ENCODE results near the gene TMEM271.

TMEM271 gene

DNA sequence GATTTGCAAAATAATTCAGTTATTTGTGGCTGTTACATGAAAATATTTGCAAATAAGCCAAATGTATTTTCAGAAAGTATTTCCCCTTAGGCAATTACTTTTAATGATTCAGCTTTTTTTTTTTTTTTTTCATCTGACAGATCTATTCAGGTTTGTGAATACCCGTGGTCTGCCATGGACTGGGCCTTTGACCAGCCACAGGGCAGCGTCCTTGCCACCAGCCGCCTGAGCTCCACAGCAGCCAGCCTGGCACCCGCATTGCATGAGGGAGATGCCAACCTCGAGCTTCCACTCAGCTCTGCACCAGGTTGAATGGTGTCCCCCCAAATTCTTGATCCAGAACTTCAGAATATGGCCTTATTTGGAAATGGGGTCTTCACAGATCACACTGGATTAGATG lies 14.7 kb downstream of the TMEM271 start:
- Histone ChIP-seq H3K9ac (ENCODE audit: low read length) (no peak overlapping the region), H3K36me3 (ENCODE audit: control insufficient read depth in 1 of 2, insufficient read depth in 2 of 2, low read depth in 1 of 2, low read length in 2 of 2) (no peaks in the 10 kb centered on the region), H3K4ac (ENCODE audit: low read depth in 1 of 2, low read length in 2 of 2) (no peak overlapping the region), H2BK5ac (ENCODE audit: low read depth, low read length, poor library complexity, severe bottlenecking) (no peak overlapping the region), H3K27me3 (ENCODE audit: control insufficient read depth in 1 of 2, insufficient read depth in 1 of 2, low read length in 2 of 2) (peaks cover 0 to 7% of the 10 kb centered on the region in 2 experiments), H3K4me3 (ENCODE audit: insufficient read depth in 1 of 2, low read depth in 1 of 2, low read length in 2 of 2) (no peak overlapping the region), H3K4me1 (ENCODE audit: control insufficient read depth, insufficient read depth, low read depth, low read length) (peaks cover 2% of the 10 kb centered on the region), H3K23ac (ENCODE audit: low read length in 2 of 2) (no peak overlapping the region), H4K91ac (ENCODE audit: low read length) (no peak overlapping the region), H2BK15ac (ENCODE audit: low read depth, poor library complexity, severe bottlenecking) (no peak overlapping the region), H2BK120ac (ENCODE audit: low read depth, low read length) (no peak overlapping the region), H3K18ac (ENCODE audit: low read depth in 1 of 2, low read length in 2 of 2) (no peak overlapping the region), H4K8ac (ENCODE audit: low read length) (no peak overlapping the region), H3K9me3 (ENCODE audit: control insufficient read depth, low read length) (no peaks in the 10 kb centered on the region), H2AFZ (ENCODE audit: low read depth, low read length) (no peak overlapping the region), H3K79me1 (replicated peaks; ENCODE audit: low read length, poor library complexity, severe bottlenecking) (no peaks in the 10 kb centered on the region), H2AK5ac (ENCODE audit: low read length, severe bottlenecking) (no peak overlapping the region), H3K27ac (ENCODE audit: low read length, poor library complexity, severe bottlenecking) (no peak overlapping the region), H2BK12ac (ENCODE audit: low read length in 2 of 2) (no peak overlapping the region), H3K14ac (ENCODE audit: low read length in 2 of 2) (no peak overlapping the region), H3K4me2 (ENCODE audit: low read length, poor library complexity, severe bottlenecking) (no peak overlapping the region)
- 74% methylated on average over 5 of the region's 5 CpGs for WGBS
- no peak for DNase-seq

DNA sequence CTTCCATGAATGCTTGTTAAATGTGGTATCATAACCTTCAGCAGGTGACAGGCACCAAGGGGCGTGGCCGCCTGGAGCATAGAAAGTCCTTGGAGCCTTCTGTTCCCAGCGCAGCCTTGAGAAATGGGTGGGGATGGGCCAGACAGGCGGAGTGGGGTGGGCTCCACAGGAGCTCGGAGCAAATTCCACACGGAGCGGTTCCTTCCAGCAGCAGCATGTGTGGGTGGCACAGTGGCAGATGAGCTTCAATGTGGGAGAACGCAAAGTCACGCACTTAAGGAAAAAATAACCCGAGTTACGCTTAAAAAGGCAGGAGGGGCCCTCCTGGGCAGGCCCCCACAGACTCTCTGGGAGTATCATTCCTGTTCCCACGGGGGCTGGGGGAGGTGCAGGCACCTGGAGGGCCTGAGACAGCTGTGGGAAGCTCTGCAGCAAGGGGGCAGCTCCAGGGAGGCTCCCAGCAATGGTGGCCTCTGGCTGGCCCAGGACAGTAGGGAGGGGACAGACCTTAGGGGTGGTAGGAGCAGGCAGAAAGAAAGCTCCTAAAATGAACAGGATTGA lies 15.3 kb downstream of the TMEM271 start:
- 80% methylated on average over 12 of the region's 12 CpGs for WGBS
- no peak overlapping the region for H2BK12ac ChIP-seq (ENCODE audit: low read length in 2 of 2)
- peaks cover 0 to 7% of the 10 kb centered on the region in 2 experiments for H3K27me3 ChIP-seq (ENCODE audit: control insufficient read depth in 1 of 2, insufficient read depth in 1 of 2, low read length in 2 of 2)
- peaks cover 2% of the 10 kb centered on the region for H3K4me1 ChIP-seq (ENCODE audit: control insufficient read depth, insufficient read depth, low read depth, low read length)
- H4K8ac ChIP-seq (ENCODE audit: low read length) = no peak overlapping the region
- no peak overlapping the region for H3K4ac ChIP-seq (ENCODE audit: low read depth in 1 of 2, low read length in 2 of 2)
- no peak overlapping the region for H3K4me3 ChIP-seq (ENCODE audit: insufficient read depth in 1 of 2, low read depth in 1 of 2, low read length in 2 of 2)
- H3K4me2 ChIP-seq (ENCODE audit: low read length, poor library complexity, severe bottlenecking) = no peak overlapping the region
- H3K27ac ChIP-seq (ENCODE audit: low read length, poor library complexity, severe bottlenecking) = no peak overlapping the region
- H3K36me3 ChIP-seq (ENCODE audit: control insufficient read depth in 1 of 2, insufficient read depth in 2 of 2, low read depth in 1 of 2, low read length in 2 of 2) = no peaks in the 10 kb centered on the region
- H3K9ac ChIP-seq (ENCODE audit: low read length) = no peak overlapping the region
- no peaks in the 10 kb centered on the region for H3K79me1 ChIP-seq (replicated peaks; ENCODE audit: low read length, poor library complexity, severe bottlenecking)
- H3K14ac ChIP-seq (ENCODE audit: low read length in 2 of 2) = no peak overlapping the region
- no peak overlapping the region for H2AFZ ChIP-seq (ENCODE audit: low read depth, low read length)
- H2AK5ac ChIP-seq (ENCODE audit: low read length, severe bottlenecking) = no peak overlapping the region
- H4K91ac ChIP-seq (ENCODE audit: low read length) = no peak overlapping the region
- no peak overlapping the region for H2BK15ac ChIP-seq (ENCODE audit: low read depth, poor library complexity, severe bottlenecking)
- H3K23ac ChIP-seq (ENCODE audit: low read length in 2 of 2) = no peak overlapping the region
- H2BK120ac ChIP-seq (ENCODE audit: low read depth, low read length) = no peak overlapping the region
- no peak overlapping the region for H3K18ac ChIP-seq (ENCODE audit: low read depth in 1 of 2, low read length in 2 of 2)
- no peaks in the 10 kb centered on the region for H3K9me3 ChIP-seq (ENCODE audit: control insufficient read depth, low read length)
- DNase-seq = no peak
- H2BK5ac ChIP-seq (ENCODE audit: low read depth, low read length, poor library complexity, severe bottlenecking) = no peak overlapping the region

- H3K27me3 ChIP-seq (ENCODE audit: control insufficient read depth in 1 of 2, insufficient read depth in 1 of 2, low read length in 2 of 2) = peaks cover 0 to 7% of the 10 kb centered on the region in 2 experiments
- no peak overlapping the region for H3K23ac ChIP-seq (ENCODE audit: low read length in 2 of 2)
- H3K14ac ChIP-seq (ENCODE audit: low read length in 2 of 2) = no peak overlapping the region
- no peaks in the 10 kb centered on the region for H3K9me3 ChIP-seq (ENCODE audit: control insufficient read depth, low read length)
- H2AFZ ChIP-seq (ENCODE audit: low read depth, low read length) = no peak overlapping the region
- no peak overlapping the region for H2BK5ac ChIP-seq (ENCODE audit: low read depth, low read length, poor library complexity, severe bottlenecking)
- no peak overlapping the region for H3K27ac ChIP-seq (ENCODE audit: low read length, poor library complexity, severe bottlenecking)
- H2BK12ac ChIP-seq (ENCODE audit: low read length in 2 of 2) = no peak overlapping the region
- no peak overlapping the region for H4K91ac ChIP-seq (ENCODE audit: low read length)
- WGBS = 78% methylated on average over 8 of the region's 9 CpGs
- no peak overlapping the region for H4K8ac ChIP-seq (ENCODE audit: low read length)
- H2BK15ac ChIP-seq (ENCODE audit: low read depth, poor library complexity, severe bottlenecking) = no peak overlapping the region
- DNase-seq = no peak
- no peak overlapping the region for H3K9ac ChIP-seq (ENCODE audit: low read length)
- no peak overlapping the region for H2BK120ac ChIP-seq (ENCODE audit: low read depth, low read length)
- no peak overlapping the region for H3K4ac ChIP-seq (ENCODE audit: low read depth in 1 of 2, low read length in 2 of 2)
- no peak overlapping the region for H2AK5ac ChIP-seq (ENCODE audit: low read length, severe bottlenecking)
- no peaks in the 10 kb centered on the region for H3K36me3 ChIP-seq (ENCODE audit: control insufficient read depth in 1 of 2, insufficient read depth in 2 of 2, low read depth in 1 of 2, low read length in 2 of 2)
- H3K4me1 ChIP-seq (ENCODE audit: control insufficient read depth, insufficient read depth, low read depth, low read length) = peaks cover 2% of the 10 kb centered on the region
- H3K4me2 ChIP-seq (ENCODE audit: low read length, poor library complexity, severe bottlenecking) = no peak overlapping the region
- H3K18ac ChIP-seq (ENCODE audit: low read depth in 1 of 2, low read length in 2 of 2) = no peak overlapping the region
- H3K79me1 ChIP-seq (replicated peaks; ENCODE audit: low read length, poor library complexity, severe bottlenecking) = no peaks in the 10 kb centered on the region
- H3K4me3 ChIP-seq (ENCODE audit: insufficient read depth in 1 of 2, low read depth in 1 of 2, low read length in 2 of 2) = no peak overlapping the region
Measured at GRCh38 chr4:560061-560460, 16.0 kb downstream of the TMEM271 start.

- Histone ChIP-seq H3K14ac (ENCODE audit: low read length in 2 of 2) (no peak overlapping the region), H3K27me3 (ENCODE audit: control insufficient read depth in 1 of 2, insufficient read depth in 1 of 2, low read length in 2 of 2) (peaks cover 3 to 7% of the 10 kb centered on the region in 2 experiments), H3K4me1 (ENCODE audit: control insufficient read depth, insufficient read depth, low read depth, low read length) (no peaks in the 10 kb centered on the region), H3K23ac (ENCODE audit: low read length in 2 of 2) (no peak overlapping the region), H2BK12ac (ENCODE audit: low read length in 2 of 2) (no peak overlapping the region), H3K9me3 (ENCODE audit: control insufficient read depth, low read length) (no peaks in the 10 kb centered on the region), H4K8ac (ENCODE audit: low read length) (no peak overlapping the region), H3K36me3 (ENCODE audit: control insufficient read depth in 1 of 2, insufficient read depth in 2 of 2, low read depth in 1 of 2, low read length in 2 of 2) (no peaks in the 10 kb centered on the region), H2BK5ac (ENCODE audit: low read depth, low read length, poor library complexity, severe bottlenecking) (no peak overlapping the region), H3K27ac (ENCODE audit: low read length, poor library complexity, severe bottlenecking) (no peak overlapping the region), H2BK120ac (ENCODE audit: low read depth, low read length) (no peak overlapping the region), H2AFZ (ENCODE audit: low read depth, low read length) (no peak overlapping the region), H3K79me1 (replicated peaks; ENCODE audit: low read length, poor library complexity, severe bottlenecking) (no peaks in the 10 kb centered on the region), H2BK15ac (ENCODE audit: low read depth, poor library complexity, severe bottlenecking) (no peak overlapping the region), H3K4me3 (ENCODE audit: insufficient read depth in 1 of 2, low read depth in 1 of 2, low read length in 2 of 2) (no peak overlapping the region), H3K18ac (ENCODE audit: low read depth in 1 of 2, low read length in 2 of 2) (no peak overlapping the region), H3K4me2 (ENCODE audit: low read length, poor library complexity, severe bottlenecking) (no peak overlapping the region), H2AK5ac (ENCODE audit: low read length, severe bottlenecking) (no peak overlapping the region), H4K91ac (ENCODE audit: low read length) (no peak overlapping the region), H3K4ac (ENCODE audit: low read depth in 1 of 2, low read length in 2 of 2) (no peak overlapping the region), H3K9ac (ENCODE audit: low read length) (no peak overlapping the region)
- no peak for DNase-seq
- WGBS = 82% methylated on average over 14 of the region's 14 CpGs
Measured at GRCh38 chr4:555566-556275, 20.4 kb downstream of the TMEM271 start.

Measured in mesenchymal stem cell (in vitro differentiated cells and primary cell).